K562 (cell line): ENCODE results near the gene GRK3. TPM values are rescaled to one million over a fixed set of nuclear protein-coding genes. Genes with fewer than 3 reads are reported as not detected.

ENCODE experiments used
- CTCF ChIP-seq, 3 experiments: IDR thresholded peaks in 2 of 3; conservative IDR thresholded peaks in 1 of 3; 2 replicates each; pipeline ENCODE4 v1.5.1; 2011 to 2012; ENCODE audit warnings: low read length in 3 of 3, mild to moderate bottlenecking in 3 of 3, control low read depth in 2 of 3, improper control_type of control experiment in 1 of 3, inconsistent platforms in 1 of 3, low read depth in 1 of 3, mixed read lengths in 1 of 3, moderate library complexity in 1 of 3; ENCODE audit not compliant: insufficient read depth in 2 of 3
- FOSL1 ChIP-seq: fragments of 200-800 bp; sonication (Bioruptor generic); conservative IDR thresholded peaks from 2 replicates; pipeline ENCODE4 v1.6.1; 2016; ENCODE audit warnings: missing genetic modification characterization, missing compliant biosample characterization
- FOXJ2 ChIP-seq: fragments of 200-800 bp; sonication (Bioruptor generic); IDR thresholded peaks from 2 replicates; pipeline ENCODE4 v1.6.1; 2016; ENCODE audit warnings: missing genetic modification characterization, missing compliant biosample characterization
- JUN ChIP-seq, 2 experiments: sonication (generic) in 1 of 2; formaldehyde crosslinking in 1 of 2; IDR thresholded peaks; 2 replicates each; pipeline versions ENCODE4 v1.6.1 to v1.8.0; 2012 to 2022; ENCODE audit warnings: borderline replicate concordance in 2 of 2, mild to moderate bottlenecking in 2 of 2, improper control_type of control experiment in 1 of 2, low read depth in 1 of 2, low read length in 1 of 2, missing genetic modification reagents in 1 of 2
- KLF16 ChIP-seq: IDR thresholded peaks from 2 replicates; pipeline ENCODE4 v1.6.1; 2016; ENCODE audit warnings: antibody characterized with exemption
- NFE2 ChIP-seq: IDR thresholded peaks from 2 replicates; pipeline ENCODE4 v1.6.1; 2014; ENCODE audit warnings: antibody characterized with exemption, low read depth
- NR2C1 ChIP-seq, 2 experiments: fragments of 450-650 bp; IDR thresholded peaks; 2 replicates each; pipeline ENCODE4 v1.6.1; 2017; ENCODE audit warnings: mild to moderate bottlenecking in 2 of 2, antibody characterized with exemption in 1 of 2, inconsistent platforms in 1 of 2, missing compliant biosample characterization in 1 of 2, missing genetic modification characterization in 1 of 2
- NR2C2 ChIP-seq, 2 experiments: fragments of 200-800 bp in 1 of 2; sonication (Bioruptor generic) in 1 of 2; sonication (generic) in 1 of 2; formaldehyde crosslinking in 1 of 2; IDR thresholded peaks; 2 replicates each; pipeline versions ENCODE4 v1.6.1 to v1.8.0; 2016 to 2022; ENCODE audit warnings: mild to moderate bottlenecking in 1 of 2, missing compliant biosample characterization in 1 of 2, missing genetic modification characterization in 1 of 2, missing genetic modification reagents in 1 of 2
- PHF8 ChIP-seq: fragments of 200-600 bp; sonication (generic); IDR thresholded peaks from 2 replicates; pipeline ENCODE4 v1.6.1; 2012; ENCODE audit warnings: mixed run types, mild to moderate bottlenecking, inconsistent platforms, low read length, moderate library complexity, borderline replicate concordance
- RHOXF2B ChIP-seq: fragments of 250-450 bp; sonication (Bioruptor Pico); conservative IDR thresholded peaks from 2 replicates; pipeline ENCODE4 v1.5.1; 2021
- RNF2 ChIP-seq: sonication (generic); IDR thresholded peaks from 2 replicates; pipeline ENCODE4 v1.6.1; 2016
- SMARCA4 ChIP-seq: fragments of 450-650 bp; IDR thresholded peaks from 2 replicates; pipeline ENCODE4 v1.6.1; 2016
- TBP ChIP-seq: optimal IDR thresholded peaks from 2 replicates; pipeline ENCODE3; 2011; ENCODE audit warnings: low read depth, low read length, improper control_type of control experiment
- THRB ChIP-seq: fragments of 450-650 bp; formaldehyde crosslinking; conservative IDR thresholded peaks from 2 replicates; pipeline ENCODE4 v1.4.0; 2022; ENCODE audit warnings: mild to moderate bottlenecking, missing genetic modification characterization
- TOE1 ChIP-seq, 2 experiments: fragments of 450-650 bp in 1 of 2; sonication (generic) in 1 of 2; formaldehyde crosslinking in 1 of 2; IDR thresholded peaks; 2 replicates each; pipeline versions ENCODE4 v1.7.1 to v1.8.0; 2016 to 2022; ENCODE audit warnings: borderline replicate concordance in 2 of 2, mild to moderate bottlenecking in 2 of 2, antibody characterized with exemption in 1 of 2, inconsistent platforms in 1 of 2, low read depth in 1 of 2, missing genetic modification reagents in 1 of 2, moderate library complexity in 1 of 2
- ZBTB2 ChIP-seq: fragments of 450-650 bp; IDR thresholded peaks from 2 replicates; pipeline ENCODE4 v1.6.1; 2016; ENCODE audit warnings: antibody characterized with exemption
- ZNF316 ChIP-seq: fragments of 450-650 bp; IDR thresholded peaks from 2 replicates; pipeline ENCODE4 v1.6.1; 2016
- ZNF740 ChIP-seq, 3 experiments: fragments of 200-800 bp in 1 of 3; sonication (Bioruptor generic) in 1 of 3; sonication (generic) in 1 of 3; formaldehyde crosslinking in 1 of 3; IDR thresholded peaks; 2 replicates each; pipeline versions ENCODE4 v1.6.1 to v1.8.0; 2016 to 2022; ENCODE audit warnings: mild to moderate bottlenecking in 2 of 3, missing compliant biosample characterization in 2 of 3, missing genetic modification characterization in 2 of 3, missing genetic modification reagents in 1 of 3
- polyA plus RNA-seq, 8 experiments: library from polyadenylated mRNA; depleted of rRNA in 4 of 8; stranded (reverse) in 5 of 8; unstranded in 3 of 8; fragments of >200 nt; fragmentation: Nextera tagmentation in 2 of 8; fragmentation: Illumina TruSeq in 1 of 8; extraction: Ambion mirVana in 2 of 8; extraction: Trizol in 1 of 8; gene quantifications; 2 replicates each; pipeline versions ENCODE4 v1.2.1 to v1.2.3, GENCODE V29; 2011 to 2014; ENCODE audit warnings: inconsistent platforms in 1 of 8, missing spikeins in 1 of 8
- total RNA-seq, 7 experiments: library from RNA; depleted of rRNA in 6 of 7; stranded (reverse); fragments of >200 nt in 6 of 7; fragmentation: Illumina TruSeq in 2 of 7; extraction: Trizol in 2 of 7; gene quantifications; 2 replicates each; pipeline versions ENCODE4 v1.2.1 to v1.2.3, GENCODE V29; 2011 to 2021; ENCODE audit warnings: low replicate concordance in 1 of 7

Gene GRK3
- total and polyA plus RNA-seq, 9 of the 15 experiments (the other 6 are each of a cell fraction or from before 2014, with no cell fraction given), result 1.4 to 7.6 (median 3.6) TPM

- peak; percentile 76 for TF ChIP-seq KLF16
- TF ChIP-seq NR2C1 (IDR thresholded peaks at IDR 0.05), result no peak
- TF ChIP-seq NR2C1 (tag; IDR thresholded peaks at IDR 0.05), result peak; percentile 62
- peak; percentile 56; the same call in 1 of the 2 replicates for TF ChIP-seq FOSL1 (tag)
- peak; percentile 82 for TF ChIP-seq RNF2
- TF ChIP-seq JUN (IDR thresholded peaks at IDR 0.05; ENCODE audit: borderline replicate concordance, low read depth, low read length), result peak; percentile 75
- TF ChIP-seq JUN (CRISPR knock-in tag; IDR thresholded peaks at IDR 0.05; ENCODE audit: borderline replicate concordance), result peak; percentile 87; the same call in 1 of the 2 replicates
- TF ChIP-seq ZBTB2, result no peak; the same call in 1 of the 2 replicates
- TF ChIP-seq RHOXF2B (CRISPR knock-in tag), result no peak
- peak; percentile 57; the same call in 1 of the 2 replicates for TF ChIP-seq ZNF740 (CRISPR knock-in tag; IDR thresholded peaks at IDR 0.05)
- TF ChIP-seq ZNF740 (tag; IDR thresholded peaks at IDR 0.05), result peak in 1 of 2 experiments; percentile 76; a peak in 1 of 4 replicates
- TF ChIP-seq TOE1 (IDR thresholded peaks at IDR 0.05; ENCODE audit: borderline replicate concordance), result 0 out of 2 replicates have a peak, but pooled peaks have one; percentile 55
- TF ChIP-seq TOE1 (CRISPR knock-in tag; IDR thresholded peaks at IDR 0.05; ENCODE audit: borderline replicate concordance, low read depth), result no peak
- TF ChIP-seq PHF8, result peak; percentile 55
- TF ChIP-seq TBP, result peak; percentile 56
- TF ChIP-seq THRB (CRISPR knock-in tag), result 0 out of 2 replicates have a peak, but pooled peaks have one; percentile 9
- TF ChIP-seq FOXJ2 (tag), result peak; percentile 49; the same call in 1 of the 2 replicates
- peak; percentile 30 to 34 (median 33); a peak in 3 of 6 replicates for TF ChIP-seq CTCF (IDR thresholded peaks at IDR 0.05 in 2 of 3, conservative IDR thresholded peaks at IDR 0.05 in 1 of 3; ENCODE audit: insufficient read depth in 2 of 3, low read depth in 1 of 3, low read length in 3 of 3)
- no peak for TF ChIP-seq ZNF316
- TF ChIP-seq NR2C2 (CRISPR knock-in tag; IDR thresholded peaks at IDR 0.05), result no peak
- peak; percentile 51; the same call in 1 of the 2 replicates for TF ChIP-seq NR2C2 (tag; IDR thresholded peaks at IDR 0.05)
- peak; percentile 3; the same call in 1 of the 2 replicates for TF ChIP-seq NFE2
- peak; percentile 62; the same call in 1 of the 2 replicates for TF ChIP-seq SMARCA4
Observed at GRCh38 chr22:25741692-25742626, 177.5 kb downstream of the GRK3 start, which contains the start of gene MYO18B (continued).
